Naive thymus-derived CD8-positive, alpha-beta T cell (primary cell): ENCODE measurements around the gene ATP6AP2. TPM values are rescaled to one million over a fixed set of nuclear protein-coding genes. Genes with fewer than 3 reads are reported as not detected.
A peak's percentile ranks its signal among the peaks of the same experiment; 100 is the strongest.
"Not testable (repeated sequence)": the region's sequence is repeated elsewhere in the genome, so short reads cannot be mapped to it uniquely, and the experiment has no call there.

Experiments used
- ATAC-seq, 2 donors: fragments of 150-1000 bp; cut with Tn5 transposase in 1 of 2; sonication (Bioruptor Pico), chemical (Tn5 transposase) in 1 of 2; 1 replicate in 1 of 2; 2 replicates in 1 of 2; pipeline ENCODE4 v1.10.0; 2021; ENCODE audit warnings: mild to moderate bottlenecking in 2 of 2, moderate library complexity in 2 of 2
- POLR2A ChIA-PET: fragments of 350-600 bp; sonication (Branson Sonifier 250); formaldehyde crosslinking; loops from one replicate; lab custom pipeline; 2021; ENCODE audit warnings: antibody characterized with exemption; lab: Charles Lee
- DNase-seq, 10 donors: peaks; one replicate each; pipeline versions ENCODE4 v3.0.0 to v3.0.0-alpha.2; 2020 to 2022
- H3K27ac Mint-ChIP-seq, 10 donors: one replicate each; pipeline ENCODE4 v1.8.0; 2020 to 2022; ENCODE audit warnings: mild to moderate bottlenecking in 10 of 10, mixed read lengths in 10 of 10, moderate library complexity in 4 of 10, inconsistent platforms in 1 of 10
- H3K27me3 Mint-ChIP-seq, 5 donors: one replicate each; pipeline ENCODE4 v1.8.0; 2021 to 2022; ENCODE audit warnings: mixed read lengths in 5 of 5
- H3K36me3 Mint-ChIP-seq, 3 donors: one replicate each; pipeline ENCODE4 v1.8.0; 2020 to 2022; ENCODE audit warnings: mixed read lengths in 3 of 3, mild to moderate bottlenecking in 2 of 3, inconsistent platforms in 1 of 3
- H3K4me1 Mint-ChIP-seq, 4 donors: one replicate each; pipeline ENCODE4 v1.8.0; 2021 to 2022; ENCODE audit warnings: mixed read lengths in 4 of 4
- H3K4me3 Mint-ChIP-seq, 10 donors: one replicate each; pipeline ENCODE4 v1.8.0; 2020 to 2022; ENCODE audit warnings: mild to moderate bottlenecking in 10 of 10, mixed read lengths in 10 of 10, moderate library complexity in 6 of 10, inconsistent platforms in 1 of 10
- H3K9me3 Mint-ChIP-seq, 9 donors: one replicate each; pipeline ENCODE4 v1.8.0; 2020 to 2022; ENCODE audit warnings: mixed read lengths in 9 of 9, mild to moderate bottlenecking in 3 of 9, inconsistent platforms in 1 of 9, moderate library complexity in 1 of 9
- polyA plus RNA-seq, 3 donors: library from polyadenylated mRNA; unstranded; fragments of 300-500 nt; fragmentation: Illumina TruSeq; gene quantifications; one replicate each; pipeline ENCODE4 v1.2.3, GENCODE V29; 2021
- total RNA-seq, 8 experiments: library from RNA in 2 of 8; stranded (reverse) in 2 of 8; gene quantifications; one replicate each; pipeline ENCODE4 v1.2.3 and lab custom pipeline; 2021 to 2026

The ATP6AP2 gene
- total and polyA plus RNA-seq, 5 experiments from 2014 or later = 68.8 to 202 (median 180) TPM

DNA sequence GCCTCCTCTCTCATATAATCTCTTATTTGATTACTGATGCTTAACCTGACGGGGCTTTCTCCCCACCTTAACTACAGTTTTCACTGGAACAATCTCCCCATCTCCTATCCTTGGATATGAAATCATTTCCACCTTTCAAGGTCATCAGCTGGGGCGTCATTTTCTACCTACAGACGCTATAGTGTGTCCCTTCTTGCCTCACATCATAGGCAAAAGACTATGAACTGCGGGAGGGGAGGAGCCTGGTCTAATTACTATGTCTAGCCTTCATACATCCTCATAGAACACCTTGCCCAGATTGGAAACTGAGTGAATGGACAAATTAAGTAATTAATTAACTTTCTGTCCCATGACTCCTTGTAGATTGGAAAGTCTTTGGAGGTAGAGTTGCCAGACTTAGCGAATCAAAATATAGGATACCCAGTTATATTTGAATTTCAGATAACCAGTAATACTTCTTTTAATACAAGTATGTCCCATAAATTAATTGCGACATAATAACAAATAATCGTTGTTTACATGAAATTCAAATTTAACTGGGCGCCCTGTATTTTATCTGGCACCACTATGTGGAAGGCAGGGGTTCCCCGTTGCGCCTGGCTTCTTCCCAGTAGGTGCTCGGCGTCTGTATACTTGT lies 752 bp upstream of the ATP6AP2 start:
- peak overlapping the region; percentile 89 to 98 (median 97) for H3K4me3 Mint-ChIP-seq
- peaks cover 10 to 32% (median 26%) of the 10 kb centered on the region in 4 donors for H3K4me1 Mint-ChIP-seq
- peaks cover 0 to 4% (median 0%) of the 10 kb centered on the region in 9 donors for H3K9me3 Mint-ChIP-seq
- POLR2A ChIA-PET = interaction anchor here (1.2 to 1.5 kb wide), 4 partner anchors 9 to 754 kb away, joined by 4 to 9 read pairs (median 6); partner anchors contain the start of genes DDX3X and MED14
- H3K36me3 Mint-ChIP-seq = no peaks in the 10 kb centered on the region
- DNase-seq (no peak), ATAC-seq (peak in 1 of 2 donors; percentile 51)
- peak overlapping the region; percentile 89 to 99 (median 96) for H3K27ac Mint-ChIP-seq
- no peaks in the 10 kb centered on the region for H3K27me3 Mint-ChIP-seq

DNA sequence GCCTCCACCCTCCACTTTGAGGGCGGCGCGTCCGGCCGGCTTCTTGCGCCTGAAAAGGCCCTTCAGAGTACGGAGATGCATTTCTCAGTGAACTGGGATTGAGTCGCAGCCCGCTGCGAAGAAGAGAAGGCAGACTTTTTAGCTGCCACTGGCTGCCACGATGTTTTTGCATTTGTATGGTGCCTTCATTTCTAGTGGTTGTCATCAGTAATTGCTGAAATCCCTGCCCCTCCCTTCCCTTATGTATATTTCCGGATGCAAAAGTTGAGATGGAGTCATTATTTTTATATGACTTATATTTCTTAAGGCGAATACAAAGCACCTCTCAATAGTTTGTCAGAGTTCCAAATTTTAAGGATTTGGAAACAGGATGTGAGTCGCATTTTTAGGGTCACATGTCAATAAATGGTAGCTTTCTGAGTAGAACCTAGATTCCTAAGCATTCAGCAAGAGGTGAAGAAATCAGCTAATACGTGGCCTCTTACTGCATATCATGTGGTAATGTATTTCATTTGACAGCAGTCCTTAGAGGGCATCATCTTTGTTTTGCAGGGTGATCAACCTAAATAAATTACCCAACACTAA lies 658 bp downstream of the ATP6AP2 start:
- POLR2A ChIA-PET = interaction anchor here (0.7 to 1.5 kb wide), 5 partner anchors 8 to 752 kb away, joined by 3 to 9 read pairs (median 4); partner anchors contain the start of genes DDX3X and MED14
- DNase-seq (peak in 7 of 10 donors; percentile 1 to 44 (median 25)), ATAC-seq (peak; percentile 7 to 34)
- no peaks in the 10 kb centered on the region for H3K27me3 Mint-ChIP-seq
- H3K27ac Mint-ChIP-seq = peak overlapping the region; percentile 58 to 93 (median 90)
- H3K4me1 Mint-ChIP-seq = peaks cover 17 to 43% (median 38%) of the 10 kb centered on the region in 4 donors
- H3K9me3 Mint-ChIP-seq = peaks cover 0 to 4% (median 0%) of the 10 kb centered on the region in 9 donors
- H3K36me3 Mint-ChIP-seq = peaks cover 0 to 6% (median 0%) of the 10 kb centered on the region in 3 donors
- H3K4me3 Mint-ChIP-seq = peak overlapping the region; percentile 77 to 91 (median 82)

DNA sequence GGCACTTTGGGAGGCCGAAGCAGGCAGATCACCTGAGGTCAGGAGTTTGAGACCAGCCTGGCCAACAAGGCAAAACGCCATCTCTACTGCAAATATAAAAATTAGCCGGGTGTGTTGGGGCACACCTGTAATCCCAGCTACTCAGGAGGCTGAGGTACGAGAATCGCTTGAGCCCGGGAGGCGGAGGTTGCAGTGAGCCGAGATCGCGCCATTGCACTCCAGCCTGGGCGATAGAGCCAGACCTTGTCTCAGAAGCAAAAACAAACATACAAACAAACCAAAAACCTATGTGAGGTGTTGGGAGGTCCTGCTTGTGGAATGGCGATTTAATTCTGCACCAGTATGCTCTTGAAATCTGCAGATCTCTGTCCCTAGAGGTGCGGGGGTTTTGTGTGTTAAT lies 1.4 kb downstream of the ATP6AP2 start:
- H3K27ac Mint-ChIP-seq, DNase-seq, ATAC-seq, POLR2A ChIA-PET, H3K9me3 Mint-ChIP-seq, H3K36me3 Mint-ChIP-seq, H3K27me3 Mint-ChIP-seq: not testable (repeated sequence)
- Mint-ChIP-seq H3K4me3 (peak overlapping the region in 9 of 10 donors; percentile 13 to 91 (median 83)), H3K4me1 (peaks cover 17 to 49% (median 39%) of the 10 kb centered on the region in 4 donors)

- peak overlapping the region in 6 of 10 donors; percentile 13 to 83 (median 49) for H3K4me3 Mint-ChIP-seq
- DNase-seq (no peak), ATAC-seq (no peak)
- peaks cover 0 to 4% (median 0%) of the 10 kb centered on the region in 9 donors for H3K9me3 Mint-ChIP-seq
- no peaks in the 10 kb centered on the region for H3K27me3 Mint-ChIP-seq
- H3K36me3 Mint-ChIP-seq = peaks cover 0 to 6% (median 0%) of the 10 kb centered on the region in 3 donors
- POLR2A ChIA-PET = no interaction called here
- H3K27ac Mint-ChIP-seq = no peak overlapping the region
- H3K4me1 Mint-ChIP-seq = peaks cover 17 to 53% (median 42%) of the 10 kb centered on the region in 4 donors
Measured at GRCh38 chrX:40582811-40583210, 2.0 kb downstream of the ATP6AP2 start.

DNA sequence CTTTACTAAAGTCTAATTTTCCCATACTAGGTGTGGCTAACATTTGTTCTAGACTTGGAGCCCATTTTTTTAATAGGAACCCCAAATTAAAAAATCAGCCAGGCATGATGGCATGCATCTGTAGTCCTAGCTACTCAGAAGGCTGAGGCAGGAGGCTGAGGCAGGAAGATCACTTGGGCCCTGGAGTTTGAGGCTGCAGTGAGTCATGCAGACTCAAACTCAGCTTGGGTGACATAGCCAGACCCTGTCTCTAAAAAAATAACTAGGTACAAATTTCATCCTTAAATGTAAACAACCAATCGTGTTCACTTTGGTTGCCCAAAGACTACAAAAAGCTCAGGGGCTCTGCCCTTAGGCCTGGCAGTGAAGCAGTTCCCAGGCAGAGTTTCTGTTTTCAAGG lies 6.9 kb downstream of the ATP6AP2 start:
- POLR2A ChIA-PET, H3K4me3 Mint-ChIP-seq, H3K9me3 Mint-ChIP-seq, DNase-seq, H3K27me3 Mint-ChIP-seq: not testable (repeated sequence)
- peak in 1 of 2 donors; percentile 24 for ATAC-seq
- Mint-ChIP-seq H3K27ac (peak overlapping the region in 3 of 10 donors; percentile 34 to 74 (median 52)), H3K36me3 (peaks cover 0 to 19% (median 6%) of the 10 kb centered on the region in 3 donors), H3K4me1 (peaks cover 22 to 55% (median 46%) of the 10 kb centered on the region in 4 donors)

- not testable (repeated sequence) for H3K9me3 Mint-ChIP-seq, H3K27me3 Mint-ChIP-seq
- Mint-ChIP-seq H3K4me3 (peak overlapping the region in 8 of 10 donors; percentile 1 to 55 (median 40)), H3K36me3 (peaks cover 0 to 38% (median 13%) of the 10 kb centered on the region in 3 donors), H3K4me1 (peaks cover 15 to 39% (median 38%) of the 10 kb centered on the region in 4 donors), H3K27ac (peak overlapping the region in 9 of 10 donors; percentile 2 to 90 (median 75))
- ATAC-seq = peak; percentile 96 to 98
- POLR2A ChIA-PET = interaction anchor here (1.7 kb wide), 1 partner anchor 9 kb away, joined by 7 read pairs; the partner anchor contains the start of gene ATP6AP2
- DNase-seq = peak in 6 of 10 donors; percentile 11 to 64 (median 34)
Measured at GRCh38 chrX:40589616-40590321, 9.0 kb downstream of the ATP6AP2 start.

GRCh38 chrX:40603446-40603845 lies 22.7 kb downstream of the ATP6AP2 start:
- Mint-ChIP-seq H3K27ac (peak overlapping the region in 5 of 10 donors; percentile 17 to 69 (median 29)), H3K27me3 (no peaks in the 10 kb centered on the region), H3K4me1 (no peaks in the 10 kb centered on the region), H3K9me3 (no peaks in the 10 kb centered on the region), H3K36me3 (peaks cover 0 to 64% (median 4%) of the 10 kb centered on the region in 3 donors), H3K4me3 (no peak overlapping the region)
- no peak for DNase-seq
- no peak for ATAC-seq
- POLR2A ChIA-PET = no interaction called here

GRCh38 chrX:40607381-40607780 lies 26.6 kb downstream of the ATP6AP2 start:
- DNase-seq (no peak), ATAC-seq (no peak)
- peak overlapping the region in 1 of 10 donors; percentile 21 for H3K27ac Mint-ChIP-seq
- POLR2A ChIA-PET = no interaction called here
- H3K4me3 Mint-ChIP-seq = no peak overlapping the region
- no peaks in the 10 kb centered on the region for H3K9me3 Mint-ChIP-seq
- H3K36me3 Mint-ChIP-seq = peaks cover 0 to 32% (median 0%) of the 10 kb centered on the region in 3 donors
- H3K27me3 Mint-ChIP-seq = no peaks in the 10 kb centered on the region
- H3K4me1 Mint-ChIP-seq = no peaks in the 10 kb centered on the region

GRCh38 chrX:40612511-40612910 lies 31.7 kb downstream of the ATP6AP2 start:
- POLR2A ChIA-PET = no interaction called here
- no peak overlapping the region for H3K4me3 Mint-ChIP-seq
- ATAC-seq (no peak), DNase-seq (no peak)
- no peaks in the 10 kb centered on the region for H3K27me3 Mint-ChIP-seq
- H3K4me1 Mint-ChIP-seq = no peaks in the 10 kb centered on the region
- H3K36me3 Mint-ChIP-seq = peaks cover 0 to 2% (median 0%) of the 10 kb centered on the region in 3 donors
- no peak overlapping the region for H3K27ac Mint-ChIP-seq
- no peaks in the 10 kb centered on the region for H3K9me3 Mint-ChIP-seq

GRCh38 chrX:40615976-40616375 lies 35.2 kb downstream of the ATP6AP2 start:
- no peaks in the 10 kb centered on the region for H3K36me3 Mint-ChIP-seq
- no peak for ATAC-seq
- H3K4me1 Mint-ChIP-seq = no peaks in the 10 kb centered on the region
- DNase-seq = no peak
- H3K9me3 Mint-ChIP-seq = no peaks in the 10 kb centered on the region
- no peak overlapping the region for H3K4me3 Mint-ChIP-seq
- no peaks in the 10 kb centered on the region for H3K27me3 Mint-ChIP-seq
- POLR2A ChIA-PET = no interaction called here
- no peak overlapping the region for H3K27ac Mint-ChIP-seq

GRCh38 chrX:40617566-40617965 lies 36.8 kb downstream of the ATP6AP2 start:
- Mint-ChIP-seq H3K36me3 (no peaks in the 10 kb centered on the region), H3K9me3 (no peaks in the 10 kb centered on the region), H3K27ac (no peak overlapping the region), H3K27me3 (no peaks in the 10 kb centered on the region), H3K4me3 (no peak overlapping the region), H3K4me1 (no peaks in the 10 kb centered on the region)
- DNase-seq (no peak), ATAC-seq (no peak)
- POLR2A ChIA-PET = no interaction called here

DNA sequence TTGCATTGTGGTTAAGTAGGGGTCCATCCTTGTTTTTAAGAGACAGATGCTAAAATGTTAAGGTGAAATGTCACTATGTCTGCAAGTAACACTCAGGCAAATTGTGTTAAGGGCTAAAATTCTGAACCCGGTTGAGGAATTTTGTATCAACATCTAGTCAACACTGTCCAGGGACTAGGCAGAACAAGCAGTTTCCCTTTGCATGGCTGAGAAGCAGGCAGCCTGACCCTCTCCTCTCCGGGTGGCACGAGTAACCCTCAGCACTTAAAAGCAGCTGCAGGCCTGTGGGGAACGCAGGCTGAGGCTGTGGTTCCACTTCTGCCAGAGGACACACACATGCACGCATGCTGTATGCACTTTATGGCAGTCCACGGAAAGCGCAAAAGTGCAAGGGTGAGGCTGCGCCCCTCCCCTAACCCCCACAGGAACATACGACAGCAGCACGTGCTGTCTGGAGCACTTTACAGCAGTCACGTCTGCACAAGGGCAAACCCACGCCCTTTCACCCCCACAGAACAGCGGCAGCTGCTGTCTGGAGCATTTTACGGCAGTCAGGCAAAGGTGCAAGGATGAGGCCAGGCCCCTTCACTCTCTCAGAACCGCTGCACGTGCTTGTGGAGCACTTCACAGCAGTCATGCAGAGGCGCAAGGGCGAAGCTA lies 41.8 kb downstream of the ATP6AP2 start:
- H3K4me3 Mint-ChIP-seq = no peak overlapping the region
- POLR2A ChIA-PET = interaction anchor here (0.6 kb wide), 1 partner anchor 933 kb away, joined by 3 read pairs; no protein-coding TSS in a partner anchor
- ATAC-seq = no peak

More for the DNA sequence above, 41.8 kb downstream of the ATP6AP2 start:
- H3K4me1 Mint-ChIP-seq = no peaks in the 10 kb centered on the region
- peaks cover 0 to 3% (median 0%) of the 10 kb centered on the region in 9 donors for H3K9me3 Mint-ChIP-seq
- H3K36me3 Mint-ChIP-seq = peaks cover 0 to 9% (median 0%) of the 10 kb centered on the region in 3 donors
- DNase-seq = no peak
- H3K27ac Mint-ChIP-seq = no peak overlapping the region
- no peaks in the 10 kb centered on the region for H3K27me3 Mint-ChIP-seq
